Measurements from ENCODE around the gene CCZ1B. TPM values are rescaled to one million over a fixed set of nuclear protein-coding genes. Genes with fewer than 3 reads are reported as not detected.
A peak's percentile ranks its signal among the peaks of the same experiment; 100 is the strongest.
"Not testable (repeated sequence)": the region's sequence is repeated elsewhere in the genome, so short reads cannot be mapped to it uniquely, and the experiment has no call there.

The CCZ1B gene
- 10 to 100 TPM; 36.9 to 48.7 TPM for total RNA-seq

DNA sequence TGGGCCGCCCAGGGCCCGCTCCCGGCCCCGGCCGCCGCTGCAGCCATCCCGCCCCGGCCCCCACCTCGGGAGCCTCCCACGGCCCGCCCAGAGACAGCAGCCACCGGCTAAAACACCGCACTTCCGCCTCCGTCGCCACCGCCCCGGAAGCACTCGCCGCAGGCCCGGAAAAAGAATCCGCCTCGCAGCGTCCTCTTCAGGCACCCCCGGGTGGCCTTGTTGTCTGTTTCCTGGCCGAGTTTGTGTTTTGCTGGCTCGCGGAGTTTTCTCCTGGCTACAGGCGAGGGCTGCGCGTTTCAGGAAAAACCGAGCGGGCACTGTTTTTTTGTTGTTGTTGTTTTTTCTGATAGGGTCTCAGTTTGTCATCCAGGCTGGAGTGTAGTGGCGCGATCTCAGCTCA, at the start of gene CCZ1B:
Gene CCZ1B, minus strand, starts transcription at position 125 of the 400 bp plus-strand sequence. Its CDS starts 78 bp downstream, at position 47.
- ATAC-seq (peak; percentile 93), DNase-seq (peak; percentile 87)
- H3K27me3 Mint-ChIP-seq; H3K9me3 Mint-ChIP-seq; intact Hi-C loops (cut with micrococcal nuclease); CTCF ChIA-PET; POLR2A ChIA-PET; H3K4me1 Mint-ChIP-seq (ENCODE audit: low read depth): not testable (repeated sequence)
- Mint-ChIP-seq H3K4me3 (peak within 1 kb of the TSS; percentile 91), H3K27ac (peak within 1 kb of the TSS; percentile 95), H3K36me3 (ENCODE audit: low read depth) (peaks cover 10% of the 10 kb centered on the region)

DNA sequence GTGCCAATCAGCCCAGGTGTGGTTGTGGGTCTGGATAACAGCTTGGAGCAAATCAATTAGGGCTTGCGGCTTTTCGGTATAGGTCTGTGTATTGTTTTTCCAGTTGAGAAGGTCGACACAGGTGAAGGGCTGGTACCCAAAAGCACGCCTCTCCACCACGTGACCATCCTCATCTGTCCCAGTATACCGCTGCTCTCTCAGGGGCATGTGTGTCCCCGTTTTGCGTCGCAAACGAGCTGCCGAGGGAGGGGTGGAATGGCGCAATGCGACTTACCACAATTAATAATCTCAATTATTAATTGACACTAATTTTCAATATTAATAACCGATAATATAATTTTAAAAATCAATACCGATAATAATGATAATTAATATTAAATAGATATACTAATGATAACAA, 48.9 kb upstream of the CCZ1B start:
- CTCF ChIA-PET; H3K36me3 Mint-ChIP-seq (ENCODE audit: low read depth); DNase-seq; intact Hi-C loops (cut with micrococcal nuclease); H3K27me3 Mint-ChIP-seq; POLR2A ChIA-PET; H3K4me3 Mint-ChIP-seq; H3K27ac Mint-ChIP-seq; H3K9me3 Mint-ChIP-seq; H3K4me1 Mint-ChIP-seq (ENCODE audit: low read depth); ATAC-seq: not testable (repeated sequence)

DNA sequence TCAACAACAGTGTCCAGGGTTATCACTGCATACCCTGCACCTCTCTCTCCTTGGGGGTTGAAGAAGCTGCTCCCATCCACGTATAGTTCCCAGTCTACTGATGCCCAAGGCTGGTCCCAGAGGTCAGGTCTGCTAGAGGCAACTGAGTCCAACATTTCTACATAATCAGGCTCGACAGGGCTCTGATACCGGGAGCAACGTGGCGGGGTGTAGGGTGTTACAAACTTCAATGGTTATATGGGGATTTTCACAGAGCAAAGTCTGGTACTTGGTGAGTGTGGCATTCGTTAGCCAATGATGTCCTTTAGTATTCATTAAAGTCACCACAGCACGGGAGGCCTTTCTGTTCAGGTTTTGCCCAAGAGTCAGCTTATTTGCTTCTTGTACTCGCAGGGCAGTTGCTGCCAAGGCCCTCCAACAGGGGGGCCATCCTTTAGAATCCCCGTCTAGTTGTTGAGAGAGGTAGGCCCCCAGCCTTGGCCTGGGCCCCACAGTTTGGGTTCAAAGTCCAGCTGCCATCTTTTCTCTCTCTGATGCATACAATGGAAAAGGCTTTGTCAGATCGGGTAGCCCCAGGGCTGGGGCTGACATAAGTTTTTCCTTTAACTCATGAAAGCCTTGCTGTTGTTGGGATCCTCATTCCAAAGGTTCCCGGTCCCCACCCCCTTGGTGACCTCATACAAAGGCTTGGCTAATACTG, 46.3 kb upstream of the CCZ1B start:
- ATAC-seq; CTCF ChIA-PET; POLR2A ChIA-PET; intact Hi-C loops (cut with micrococcal nuclease); DNase-seq; H3K4me3 Mint-ChIP-seq; H3K36me3 Mint-ChIP-seq (ENCODE audit: low read depth); H3K9me3 Mint-ChIP-seq; H3K27me3 Mint-ChIP-seq; H3K4me1 Mint-ChIP-seq (ENCODE audit: low read depth); H3K27ac Mint-ChIP-seq: not testable (repeated sequence)

DNA sequence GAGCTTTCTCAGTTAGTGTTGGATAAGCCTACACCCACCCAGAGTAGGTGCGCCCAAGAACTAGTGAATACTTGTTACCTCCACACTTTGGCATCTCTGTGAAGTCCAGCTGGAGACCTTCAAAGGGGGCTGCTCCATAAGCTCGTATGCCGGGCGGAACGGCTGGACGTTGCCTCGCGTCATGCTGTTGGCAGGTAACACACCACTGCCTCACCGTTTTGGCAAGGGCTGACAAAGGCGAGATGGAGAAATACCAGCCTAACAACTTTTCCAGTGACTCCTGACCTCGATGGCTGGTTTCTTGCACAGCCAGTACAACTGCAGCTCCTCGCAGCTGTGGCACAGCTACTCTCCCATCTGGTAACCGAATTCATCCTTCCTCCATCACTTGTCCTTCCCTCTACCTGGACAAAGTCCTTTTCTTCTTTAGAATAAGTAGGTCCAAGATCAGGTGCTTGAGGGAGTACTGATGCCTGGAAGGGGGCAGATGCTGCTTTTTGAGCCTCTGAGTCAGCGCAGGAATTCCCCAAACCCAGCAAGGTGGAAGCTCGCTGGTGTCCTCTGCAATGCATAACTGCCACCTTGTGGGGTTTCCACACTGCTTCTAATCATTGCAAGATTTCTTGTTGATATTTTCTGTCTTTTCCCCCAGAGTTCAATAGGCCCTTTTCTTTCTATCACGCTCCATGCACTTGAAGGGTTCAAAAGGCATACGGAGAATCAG, 45.5 kb upstream of the CCZ1B start:
- POLR2A ChIA-PET; CTCF ChIA-PET; H3K4me3 Mint-ChIP-seq; H3K36me3 Mint-ChIP-seq (ENCODE audit: low read depth); H3K9me3 Mint-ChIP-seq; intact Hi-C loops (cut with micrococcal nuclease); H3K4me1 Mint-ChIP-seq (ENCODE audit: low read depth); ATAC-seq; H3K27me3 Mint-ChIP-seq; H3K27ac Mint-ChIP-seq: not testable (repeated sequence)
- DNase-seq, result peak; percentile 54

DNA sequence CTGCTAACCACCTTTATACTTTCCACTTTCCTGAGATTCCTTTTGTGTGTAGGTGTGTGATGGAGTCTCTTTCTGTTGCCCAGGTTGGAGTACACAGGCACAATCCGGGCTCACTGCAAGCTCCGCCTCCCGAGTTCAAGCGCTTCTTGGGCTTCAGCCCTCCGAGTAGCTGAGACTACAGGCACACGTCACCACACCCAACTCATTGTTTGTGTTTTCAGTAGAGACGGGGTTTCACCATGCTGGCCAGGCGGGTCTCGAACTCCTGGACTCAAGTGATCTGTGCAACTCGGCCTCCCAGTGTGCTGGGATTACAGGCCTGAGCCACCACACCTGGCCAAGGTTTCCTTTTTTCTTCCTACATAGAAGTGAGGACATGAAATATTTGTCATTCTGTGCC, 38.7 kb upstream of the CCZ1B start:
- POLR2A ChIA-PET; H3K27me3 Mint-ChIP-seq; intact Hi-C loops (cut with micrococcal nuclease); H3K9me3 Mint-ChIP-seq; DNase-seq; H3K4me1 Mint-ChIP-seq (ENCODE audit: low read depth); H3K36me3 Mint-ChIP-seq (ENCODE audit: low read depth); CTCF ChIA-PET; ATAC-seq; H3K27ac Mint-ChIP-seq; H3K4me3 Mint-ChIP-seq: not testable (repeated sequence)

DNA sequence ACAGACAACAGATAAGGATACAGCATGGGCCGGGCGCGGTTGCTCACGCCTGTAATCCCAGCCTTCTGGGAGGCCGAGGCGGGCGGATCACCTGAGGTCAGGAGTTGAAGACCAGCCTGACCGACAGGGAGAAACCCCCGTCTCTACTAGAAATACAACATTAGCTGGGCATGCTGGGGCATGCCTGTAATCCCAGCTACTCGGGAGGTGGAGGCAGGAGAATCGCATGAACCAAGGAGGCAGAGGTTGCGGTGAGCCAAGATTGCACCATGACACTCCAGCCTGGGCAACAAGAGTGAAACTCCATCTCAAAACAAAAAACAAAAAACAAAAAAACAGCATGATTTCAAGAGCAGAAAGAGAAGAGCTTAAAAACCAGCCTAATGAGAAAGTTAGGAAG, 38.1 kb upstream of the CCZ1B start:
- intact Hi-C loops (cut with micrococcal nuclease); H3K4me3 Mint-ChIP-seq; H3K27me3 Mint-ChIP-seq; ATAC-seq; H3K27ac Mint-ChIP-seq; POLR2A ChIA-PET; DNase-seq; H3K36me3 Mint-ChIP-seq (ENCODE audit: low read depth); H3K9me3 Mint-ChIP-seq; CTCF ChIA-PET; H3K4me1 Mint-ChIP-seq (ENCODE audit: low read depth): not testable (repeated sequence)

DNA sequence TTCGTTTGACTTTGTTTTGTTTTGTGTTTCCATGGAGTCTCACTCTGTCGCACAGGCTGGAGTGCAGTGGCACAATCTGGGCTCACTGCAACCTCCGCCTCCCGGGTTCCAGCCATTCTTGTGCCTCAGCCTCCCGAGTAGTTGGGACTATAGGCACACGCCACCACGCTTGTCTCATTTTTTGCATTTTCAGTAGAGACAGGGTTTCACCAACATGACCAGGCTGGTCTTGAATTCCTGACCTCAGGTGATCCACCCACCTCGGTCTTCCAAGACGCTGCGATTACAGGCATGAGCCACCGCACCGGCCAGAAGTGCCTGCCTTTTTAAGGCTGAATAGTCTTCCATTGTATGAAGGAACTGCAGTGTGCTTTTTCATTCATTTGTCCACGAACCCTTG, 36.8 kb upstream of the CCZ1B start:
- DNase-seq; H3K27ac Mint-ChIP-seq; H3K9me3 Mint-ChIP-seq; H3K36me3 Mint-ChIP-seq (ENCODE audit: low read depth); H3K27me3 Mint-ChIP-seq; ATAC-seq; CTCF ChIA-PET; H3K4me1 Mint-ChIP-seq (ENCODE audit: low read depth); intact Hi-C loops (cut with micrococcal nuclease); H3K4me3 Mint-ChIP-seq; POLR2A ChIA-PET: not testable (repeated sequence)

DNA sequence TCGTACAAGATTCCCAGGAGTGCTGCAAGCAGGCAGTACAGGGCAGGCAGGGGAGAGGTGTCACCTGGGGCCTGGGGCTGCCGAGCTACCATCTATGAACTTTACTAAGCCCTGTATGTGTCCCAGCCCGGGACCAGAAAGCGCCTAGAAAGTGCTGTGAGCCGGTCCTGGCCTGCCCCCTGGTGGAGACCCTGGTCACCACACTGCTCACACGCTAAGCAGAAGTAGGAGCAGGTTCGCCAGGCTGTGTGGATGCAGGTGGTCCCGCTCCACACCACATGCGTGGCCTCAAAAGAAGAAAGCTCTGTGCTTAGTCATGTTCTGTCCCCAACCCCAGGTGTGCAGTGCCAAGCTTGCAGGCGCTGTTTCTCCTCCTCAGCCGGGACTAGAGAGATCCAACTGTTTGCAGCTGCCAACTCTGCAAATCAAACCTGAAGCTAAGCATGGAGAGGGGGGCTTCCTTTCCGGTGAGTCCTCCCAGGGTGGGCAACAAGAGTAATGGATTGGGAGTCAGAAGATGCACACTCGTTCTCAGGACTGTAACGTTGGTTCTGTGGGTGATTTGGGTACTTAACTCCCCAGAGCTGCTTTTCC, 31.7 kb upstream of the CCZ1B start:
- H3K4me1 Mint-ChIP-seq (ENCODE audit: low read depth); intact Hi-C loops (cut with micrococcal nuclease); POLR2A ChIA-PET; H3K27me3 Mint-ChIP-seq; H3K9me3 Mint-ChIP-seq; H3K36me3 Mint-ChIP-seq (ENCODE audit: low read depth); H3K4me3 Mint-ChIP-seq; ATAC-seq; H3K27ac Mint-ChIP-seq: not testable (repeated sequence)
- TF ChIP-seq, protein P1, sequence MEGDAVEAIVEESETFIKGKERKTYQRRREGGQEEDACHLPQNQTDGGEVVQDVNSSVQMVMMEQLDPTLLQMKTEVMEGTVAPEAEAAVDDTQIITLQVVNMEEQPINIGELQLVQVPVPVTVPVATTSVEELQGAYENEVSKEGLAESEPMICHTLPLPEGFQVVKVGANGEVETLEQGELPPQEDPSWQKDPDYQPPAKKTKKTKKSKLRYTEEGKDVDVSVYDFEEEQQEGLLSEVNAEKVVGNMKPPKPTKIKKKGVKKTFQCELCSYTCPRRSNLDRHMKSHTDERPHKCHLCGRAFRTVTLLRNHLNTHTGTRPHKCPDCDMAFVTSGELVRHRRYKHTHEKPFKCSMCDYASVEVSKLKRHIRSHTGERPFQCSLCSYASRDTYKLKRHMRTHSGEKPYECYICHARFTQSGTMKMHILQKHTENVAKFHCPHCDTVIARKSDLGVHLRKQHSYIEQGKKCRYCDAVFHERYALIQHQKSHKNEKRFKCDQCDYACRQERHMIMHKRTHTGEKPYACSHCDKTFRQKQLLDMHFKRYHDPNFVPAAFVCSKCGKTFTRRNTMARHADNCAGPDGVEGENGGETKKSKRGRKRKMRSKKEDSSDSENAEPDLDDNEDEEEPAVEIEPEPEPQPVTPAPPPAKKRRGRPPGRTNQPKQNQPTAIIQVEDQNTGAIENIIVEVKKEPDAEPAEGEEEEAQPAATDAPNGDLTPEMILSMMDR (IDR thresholded peaks at IDR 0.05), result peak; percentile 65
- peak; percentile 90 for DNase-seq
- CTCF ChIA-PET, result interaction anchor here (0.6 to 1.4 kb wide), 5 partner anchors 198 to 342 kb away, joined by 3 to 5 read pairs (median 4); partner anchors contain the start of gene INTS15

DNA sequence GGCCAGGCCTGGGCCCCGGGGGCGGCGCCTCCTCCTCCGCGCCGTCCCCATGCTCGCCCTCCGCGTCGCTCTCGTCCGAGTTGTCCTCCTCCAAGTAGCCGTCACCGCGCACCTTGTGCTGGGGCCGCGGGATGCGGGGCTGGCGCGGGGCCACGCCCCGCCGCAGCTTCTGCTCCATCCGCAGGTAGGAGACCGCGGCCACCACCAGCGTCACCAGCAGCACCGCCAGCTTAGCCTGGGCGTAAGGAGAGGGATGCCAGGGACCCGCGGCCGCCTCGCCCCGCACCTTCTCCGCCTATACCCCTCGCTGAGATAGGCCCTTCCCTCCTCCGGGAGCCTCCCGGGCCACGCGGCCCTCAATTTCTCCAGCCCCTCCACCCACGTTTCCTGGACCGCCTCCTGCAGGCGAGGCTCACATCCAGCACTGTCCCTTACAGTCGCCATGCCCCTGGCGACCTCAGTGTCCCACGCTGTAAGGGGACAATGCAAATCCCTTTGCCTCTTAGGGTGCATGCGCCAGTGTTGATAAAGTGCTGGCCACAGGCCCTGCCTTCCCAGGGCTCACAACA, 29.6 kb upstream of the CCZ1B start:
- intact Hi-C loops (cut with micrococcal nuclease); H3K27ac Mint-ChIP-seq; ATAC-seq; H3K9me3 Mint-ChIP-seq; H3K36me3 Mint-ChIP-seq (ENCODE audit: low read depth); H3K27me3 Mint-ChIP-seq; CTCF ChIA-PET; H3K4me1 Mint-ChIP-seq (ENCODE audit: low read depth); DNase-seq; POLR2A ChIA-PET: not testable (repeated sequence)
- peak overlapping the region; percentile 59 for H3K4me3 Mint-ChIP-seq

DNA sequence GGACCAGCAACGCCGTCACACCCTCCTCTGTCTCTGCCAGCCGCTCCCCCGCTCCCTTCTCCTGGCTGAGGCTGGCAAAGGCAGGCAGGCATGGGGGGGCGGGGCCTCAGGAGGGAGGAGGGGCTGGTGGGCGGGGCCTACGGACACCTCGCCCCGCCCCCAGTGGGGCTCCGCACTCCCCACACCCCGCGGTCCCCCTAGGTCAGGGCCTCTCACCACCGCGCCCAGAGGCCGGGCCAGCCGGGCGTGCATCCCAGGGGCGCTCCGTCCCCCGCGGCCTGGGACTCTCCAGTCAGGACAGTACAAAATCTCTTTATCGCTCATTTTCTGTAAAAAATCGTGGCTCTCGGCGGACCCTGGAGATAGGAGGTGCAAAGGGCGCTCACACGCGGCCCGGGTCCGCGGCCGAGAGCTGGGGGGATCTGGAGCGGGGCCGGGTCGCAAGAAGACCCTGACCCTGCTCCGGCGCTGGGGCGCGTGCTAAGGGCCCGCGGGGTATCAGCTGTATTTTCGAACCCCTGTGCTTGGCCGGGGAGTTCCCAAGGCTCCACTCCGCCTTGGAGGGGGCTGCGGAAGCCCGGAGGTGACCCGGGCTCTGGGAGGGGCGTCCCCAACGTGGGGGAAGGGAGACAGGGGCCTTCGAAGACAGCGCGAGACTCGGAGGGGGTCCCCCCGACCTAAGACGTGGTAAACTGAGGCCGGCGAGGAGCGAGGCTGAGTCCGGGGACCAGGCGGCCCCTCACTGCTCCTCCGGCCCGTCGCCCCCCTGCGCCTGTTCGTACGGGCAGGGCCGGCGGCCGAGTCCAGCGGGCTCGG, 28.9 kb upstream of the CCZ1B start:
- ATAC-seq; H3K27ac Mint-ChIP-seq; H3K9me3 Mint-ChIP-seq; H3K4me1 Mint-ChIP-seq (ENCODE audit: low read depth); H3K36me3 Mint-ChIP-seq (ENCODE audit: low read depth); CTCF ChIA-PET; intact Hi-C loops (cut with micrococcal nuclease); POLR2A ChIA-PET; DNase-seq; H3K27me3 Mint-ChIP-seq: not testable (repeated sequence)
- peak overlapping the region; percentile 67 for H3K4me3 Mint-ChIP-seq
